HS-5 (cell line): ENCODE data around the gene RGS4.

Experiments used
- DNase-seq: peaks from one replicate; pipeline ENCODE4 v3.0.0-alpha.2; 2012; ENCODE audit warnings: low read depth

Gene RGS4

DNA sequence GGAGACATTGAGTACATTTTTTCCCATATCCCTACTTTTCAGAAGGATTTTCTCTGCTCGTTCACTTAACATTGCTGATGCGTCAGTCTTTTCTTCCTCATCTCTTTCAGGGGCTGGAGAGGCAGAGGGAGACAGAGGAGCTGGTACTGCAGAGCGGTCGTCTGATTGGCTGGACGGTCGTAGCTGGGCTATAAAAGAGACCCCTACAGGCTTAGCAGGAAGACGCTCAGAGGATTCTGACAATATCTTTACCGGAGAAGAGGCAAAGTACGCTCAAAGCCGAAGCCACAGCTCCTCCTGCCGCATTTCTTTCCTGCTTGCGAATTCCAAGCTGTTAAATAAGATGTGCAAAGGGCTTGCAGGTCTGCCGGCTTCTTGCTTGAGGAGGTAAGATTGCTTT lies at the start of gene RGS4:
Gene RGS4 (plus strand): TSS at position 220 of the 400 bp plus-strand sequence. CDS start 124 bp downstream, at position 344.
- peak; percentile 60 for DNase-seq

DNA sequence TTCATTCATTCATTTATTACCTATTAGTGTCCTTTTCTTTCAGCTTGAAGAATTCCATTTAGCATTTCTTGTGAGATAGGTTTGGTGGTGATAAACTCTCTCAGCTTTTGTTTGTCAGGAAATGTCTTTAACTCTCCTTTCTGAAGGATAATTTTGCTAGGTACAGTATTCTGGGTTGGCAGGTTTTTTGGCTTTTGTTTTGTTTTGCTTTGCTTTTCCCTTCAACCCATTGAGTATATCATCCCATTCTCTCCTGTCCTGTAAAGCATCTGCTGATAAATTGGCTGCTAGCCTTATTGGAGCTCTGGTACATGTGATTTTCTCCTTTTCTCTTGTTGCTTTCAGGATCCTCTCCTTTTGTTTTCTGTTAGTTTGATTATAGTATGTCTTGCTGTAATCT lies 47.0 kb upstream of the RGS4 start:
- no peak for DNase-seq

DNA sequence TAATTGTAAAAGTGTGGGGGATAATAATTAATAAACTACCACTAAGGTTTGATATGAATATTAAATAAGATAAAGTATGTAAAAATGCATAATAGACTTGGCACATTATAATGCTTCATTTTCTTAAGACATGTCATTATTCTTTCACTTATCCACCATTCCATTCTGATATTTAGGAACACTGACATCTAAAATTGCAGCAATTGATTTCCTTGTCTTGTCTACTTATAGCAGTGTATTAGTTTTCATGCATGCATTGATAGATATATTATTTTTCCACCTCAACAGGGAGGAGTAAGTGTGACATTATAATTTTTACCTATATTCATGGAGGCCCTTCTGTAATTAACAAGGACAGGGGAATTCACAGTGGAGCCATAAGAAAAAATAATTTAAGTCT lies 41.6 kb upstream of the RGS4 start:
- DNase-seq = no peak

DNA sequence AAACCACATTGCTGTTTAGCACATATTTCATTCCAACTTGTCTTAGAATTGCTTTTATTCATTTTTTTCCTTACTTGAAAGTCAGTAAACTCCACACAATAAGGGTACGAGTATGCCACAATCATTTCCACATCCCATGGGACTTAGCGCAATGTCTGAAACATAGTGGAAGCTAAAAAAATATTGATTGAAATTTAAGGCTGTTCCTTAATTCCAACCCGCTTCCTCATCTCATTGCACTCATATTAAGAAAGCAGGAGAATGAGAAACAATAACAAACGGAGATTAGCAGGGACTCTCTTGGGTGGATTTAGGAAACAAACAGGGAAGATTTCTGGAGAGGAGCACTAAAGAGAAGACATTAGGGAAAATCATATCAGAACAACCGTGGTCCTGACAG lies 39.3 kb upstream of the RGS4 start:
- DNase-seq = no peak

DNA sequence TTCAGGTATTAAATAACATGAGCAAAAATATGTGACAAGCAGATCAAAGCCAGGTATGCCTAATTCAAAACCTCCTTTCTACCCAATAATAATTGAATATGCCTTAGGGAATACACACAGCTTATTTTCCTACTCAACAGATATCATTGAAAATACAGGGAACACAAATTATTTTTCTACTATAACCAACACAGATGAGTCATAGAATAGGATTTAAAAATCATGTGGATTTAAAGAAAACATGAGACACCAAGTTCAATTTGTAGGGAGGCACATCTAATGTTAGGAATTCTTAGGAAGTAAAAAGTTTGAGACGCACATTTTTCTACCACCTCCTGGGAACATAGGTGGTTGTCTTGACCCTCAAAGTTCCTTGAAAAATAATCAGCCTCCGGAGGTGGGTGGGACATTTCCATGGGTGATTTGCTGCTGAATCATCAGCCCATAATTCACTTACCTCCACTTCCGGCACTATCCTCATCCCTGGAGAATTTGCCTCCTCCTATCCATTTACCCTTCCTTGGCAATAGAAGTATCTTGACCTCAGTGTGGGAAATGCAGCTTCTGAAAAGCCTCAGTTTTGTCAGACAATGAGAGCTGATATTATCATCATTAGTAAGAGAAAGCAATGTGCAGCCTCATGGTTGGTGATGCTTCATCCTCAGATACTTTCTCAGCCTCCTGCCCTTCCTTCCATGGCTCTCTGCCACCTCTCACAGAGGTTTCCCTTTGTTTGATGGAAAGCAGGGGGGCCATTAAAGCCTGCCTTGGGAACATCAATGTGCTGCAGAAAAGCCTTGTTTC lies 33.5 kb upstream of the RGS4 start:
- peak; percentile 93 for DNase-seq

DNA sequence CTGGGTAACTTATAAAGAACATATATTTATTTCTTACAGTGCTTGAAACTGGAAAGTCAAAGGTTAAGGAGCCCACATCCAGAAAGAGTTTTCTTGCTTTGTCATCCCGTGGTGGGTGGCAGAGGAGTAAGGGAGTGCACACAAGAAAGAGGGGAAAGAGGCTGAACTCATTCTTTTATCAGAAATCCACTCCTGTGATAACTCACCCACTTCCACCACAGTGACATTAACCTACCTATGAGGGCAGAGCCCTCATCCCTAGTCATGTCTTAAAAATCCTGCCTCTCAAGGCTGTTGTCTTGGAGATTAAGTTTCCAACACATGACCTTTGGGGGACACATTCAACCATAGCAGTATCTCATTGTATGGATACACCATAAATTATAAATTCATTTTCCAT lies 32.5 kb upstream of the RGS4 start:
- DNase-seq = no peak

DNA sequence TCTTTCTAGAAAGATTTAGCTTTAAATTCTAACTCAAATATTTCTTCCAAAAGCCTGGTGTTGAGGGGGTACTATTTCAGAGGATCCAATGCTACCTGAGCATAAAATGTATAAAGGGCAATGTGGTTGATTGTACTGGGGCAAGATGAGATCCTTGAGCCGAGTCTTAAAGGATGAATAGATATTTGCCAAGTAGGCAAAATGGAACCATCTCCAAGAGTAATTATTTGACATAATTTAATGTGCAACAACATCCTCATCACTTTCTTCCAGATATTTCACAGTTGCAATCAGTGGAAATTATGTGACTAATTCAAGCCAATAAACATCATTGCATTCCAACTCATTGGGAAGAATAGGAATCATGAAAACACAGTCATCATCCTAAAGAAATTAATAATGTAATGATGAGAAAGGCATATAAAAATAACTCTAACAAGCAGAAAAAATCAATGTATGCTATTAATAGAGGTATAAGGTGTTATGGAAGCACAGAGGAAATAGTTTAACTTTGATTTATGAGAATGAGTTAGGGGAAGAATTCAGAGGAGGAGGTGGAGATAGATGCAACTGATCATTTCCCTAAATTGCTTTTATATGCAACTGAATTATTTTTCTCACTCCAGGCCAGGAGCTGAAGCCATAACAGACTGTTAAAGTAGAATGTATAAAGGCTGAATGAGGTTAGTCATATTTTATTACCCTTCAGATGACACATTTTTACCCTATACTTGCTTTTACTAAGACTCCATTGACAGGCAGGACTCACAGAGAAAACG lies 30.0 kb upstream of the RGS4 start:
- DNase-seq = no peak

DNA sequence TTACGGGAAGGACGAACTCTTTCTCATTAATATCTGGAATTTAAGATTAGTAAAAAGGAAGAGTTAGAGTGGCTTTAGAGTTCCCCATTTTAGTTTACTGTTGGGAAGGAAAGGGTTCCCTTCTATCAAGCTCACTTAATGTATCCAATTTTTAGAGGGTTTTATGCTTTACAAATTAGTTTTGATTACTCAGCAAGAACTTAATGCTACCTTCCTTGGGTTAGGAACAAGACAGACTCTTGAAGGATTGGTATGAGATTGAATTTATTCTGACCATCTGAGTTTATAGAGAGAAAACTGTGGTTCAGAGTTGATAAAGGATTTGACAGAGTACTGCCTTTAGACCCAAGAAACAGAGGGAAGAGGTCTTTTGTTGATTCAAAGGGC lies 29.5 kb upstream of the RGS4 start:
- DNase-seq = no peak

DNA sequence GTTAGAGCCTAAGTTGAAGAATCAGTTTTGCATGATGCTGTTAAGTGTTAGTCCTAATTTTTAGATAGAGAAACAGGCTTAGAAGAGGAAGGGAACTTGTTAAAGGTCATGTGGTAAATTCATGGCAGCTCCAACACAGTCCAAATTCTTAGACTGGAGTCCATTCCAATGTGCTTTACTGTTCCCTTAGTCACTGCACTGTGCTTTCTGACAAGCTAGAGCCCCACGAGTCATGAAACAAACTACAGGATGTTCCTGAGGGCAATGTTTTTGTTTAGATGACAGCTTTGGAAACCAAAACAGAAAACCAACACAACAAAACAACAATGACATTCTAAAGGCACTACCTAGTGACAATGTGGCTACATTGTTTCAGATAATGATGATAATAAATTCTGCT lies 23.1 kb upstream of the RGS4 start:
- no peak for DNase-seq

DNA sequence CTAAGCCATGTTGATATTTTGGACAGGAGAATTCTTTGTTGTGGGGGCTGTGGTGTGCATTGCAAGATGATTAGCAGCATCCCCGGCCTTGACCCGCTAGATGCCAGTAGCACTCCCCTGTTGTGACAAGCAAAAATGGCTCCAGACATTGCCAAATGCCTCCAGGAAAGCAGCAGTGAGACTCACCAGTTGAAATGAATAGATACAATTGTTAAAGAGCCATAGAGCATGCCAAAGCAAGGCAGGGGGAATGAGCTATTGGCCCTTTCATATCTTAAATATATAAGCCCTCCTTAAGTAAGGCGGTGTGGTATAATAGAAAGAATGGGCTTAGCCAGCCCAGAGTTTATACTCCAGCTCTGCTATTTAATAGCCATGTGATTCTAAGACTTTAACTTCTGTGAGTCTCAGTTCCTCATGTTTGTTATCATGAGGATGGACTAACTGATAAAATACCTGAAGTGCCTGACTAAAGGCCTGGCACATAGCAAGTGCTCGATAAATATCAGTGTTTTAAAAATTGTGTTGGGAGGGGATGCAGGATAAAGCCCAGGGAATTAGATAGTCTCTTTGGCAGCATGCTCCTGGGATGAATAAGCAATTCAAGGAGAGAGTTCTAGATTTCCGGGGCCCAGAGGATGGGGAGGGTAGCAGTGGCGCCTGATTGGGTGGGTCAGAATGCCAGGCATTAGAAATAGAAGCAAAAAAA lies 21.1 kb upstream of the RGS4 start:
- DNase-seq = no peak

DNA sequence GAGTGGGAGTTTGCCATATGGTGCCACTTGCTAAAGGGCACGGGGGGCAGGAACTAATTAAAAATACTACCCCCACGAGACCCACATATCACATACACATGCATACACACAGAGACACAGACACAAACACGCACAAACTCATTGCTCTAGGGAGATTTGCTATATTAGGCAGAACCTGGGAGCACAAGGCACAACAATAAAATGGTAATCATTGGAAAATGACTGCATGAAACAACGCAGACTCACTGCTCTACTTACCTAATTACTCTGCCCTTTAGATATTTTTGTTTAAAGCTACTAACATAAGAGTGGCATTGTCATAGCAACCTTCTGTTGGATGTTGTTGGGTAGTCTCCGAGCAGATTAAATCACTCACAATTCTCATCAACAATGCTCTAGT lies 20.3 kb upstream of the RGS4 start:
- DNase-seq = no peak

DNA sequence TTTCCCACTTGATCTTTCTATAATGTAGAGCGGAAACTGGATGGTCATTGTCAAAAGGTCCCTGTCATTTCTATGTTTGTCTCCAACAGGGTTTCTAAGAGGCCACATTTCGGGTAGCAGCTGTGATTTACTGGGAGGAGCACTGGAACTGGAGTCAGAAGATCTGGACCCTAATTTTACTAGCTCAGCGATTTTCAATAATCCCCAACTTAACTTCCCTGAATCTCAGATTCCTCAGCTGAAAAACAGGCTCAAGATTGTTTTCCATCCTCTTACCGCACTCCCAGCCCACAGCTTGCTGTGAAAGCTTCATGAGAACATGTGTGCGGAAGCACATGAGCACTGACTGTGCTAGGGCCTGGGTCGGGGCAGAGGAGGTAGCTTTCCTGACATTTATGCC lies 19.9 kb upstream of the RGS4 start:
- no peak for DNase-seq

DNA sequence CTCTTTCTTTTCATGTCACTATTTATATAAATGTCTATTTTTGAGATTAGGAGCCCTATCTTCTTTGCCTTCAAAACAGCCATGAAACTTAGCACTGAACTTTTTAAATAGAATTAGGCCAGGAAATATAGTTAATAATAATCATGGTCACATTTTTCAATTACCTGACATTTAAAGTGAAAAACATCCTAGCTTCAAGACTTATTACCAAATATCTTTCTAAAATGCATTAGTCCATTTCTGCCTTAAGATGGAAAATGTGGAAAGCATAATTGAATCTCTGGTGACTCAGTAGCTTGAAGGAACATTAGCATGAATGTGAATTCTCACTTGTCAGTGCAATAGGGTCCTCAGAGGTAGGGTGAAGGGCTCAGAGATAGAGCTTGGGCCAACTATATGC lies 18.7 kb upstream of the RGS4 start:
- DNase-seq = no peak

DNA sequence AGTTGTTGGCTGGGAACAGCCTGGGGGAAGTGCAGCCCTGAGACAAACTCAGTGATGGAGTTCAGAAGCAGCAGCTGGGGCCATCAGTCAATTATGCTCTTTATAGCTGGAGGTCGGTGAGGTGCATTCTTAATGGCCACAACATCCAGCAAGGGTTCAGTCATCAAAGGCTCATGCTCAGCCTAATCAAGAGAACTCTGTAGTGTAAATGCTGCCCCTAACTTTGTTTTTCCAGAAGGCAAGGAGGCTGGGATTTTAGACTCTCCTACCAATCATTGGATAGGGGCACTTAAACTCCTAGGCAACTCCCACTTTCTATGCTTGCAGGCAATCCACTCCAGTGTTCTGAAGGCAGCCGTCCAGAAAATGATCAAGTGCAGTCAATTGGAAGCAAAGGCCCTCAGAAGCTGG lies 15.0 kb upstream of the RGS4 start:
- no peak for DNase-seq

DNA sequence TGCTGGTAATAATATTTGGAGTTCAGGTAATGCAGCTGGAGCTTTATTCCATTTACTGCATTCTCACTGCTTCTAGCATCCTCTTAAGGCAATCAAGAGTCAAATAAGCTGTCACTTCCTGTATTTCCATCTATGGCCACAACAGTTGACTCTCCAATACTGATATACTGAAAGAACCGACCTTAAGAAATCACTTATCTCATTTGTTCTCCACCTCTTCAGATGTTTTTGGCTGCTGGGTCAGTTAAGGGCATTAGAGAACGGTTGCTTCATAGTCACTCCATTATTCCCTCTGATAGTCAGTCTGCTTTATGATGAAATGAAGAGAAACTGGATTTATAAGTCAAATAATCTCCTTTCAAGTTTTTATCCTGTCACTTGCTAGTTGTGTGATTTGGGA lies 14.2 kb upstream of the RGS4 start:
- no peak for DNase-seq

DNA sequence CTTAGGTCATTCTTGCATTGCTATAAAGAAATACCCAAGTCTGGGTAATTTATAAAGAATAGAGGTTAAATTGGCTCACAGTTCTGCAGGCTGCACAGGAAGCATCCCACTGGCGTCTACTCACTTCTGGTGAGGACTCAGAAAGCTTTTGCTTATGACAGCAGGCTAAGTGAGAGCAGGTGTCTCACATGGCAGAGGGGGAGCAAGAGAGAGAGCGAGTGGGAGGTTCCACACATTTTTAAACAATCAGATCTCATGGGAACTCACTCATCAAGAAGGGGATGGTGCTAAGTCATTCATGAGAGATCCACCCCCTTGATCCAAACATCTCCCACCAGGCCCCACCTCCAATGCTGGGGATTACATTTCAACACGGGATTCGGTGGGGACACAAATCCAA lies 13.6 kb upstream of the RGS4 start:
- no peak for DNase-seq

DNA sequence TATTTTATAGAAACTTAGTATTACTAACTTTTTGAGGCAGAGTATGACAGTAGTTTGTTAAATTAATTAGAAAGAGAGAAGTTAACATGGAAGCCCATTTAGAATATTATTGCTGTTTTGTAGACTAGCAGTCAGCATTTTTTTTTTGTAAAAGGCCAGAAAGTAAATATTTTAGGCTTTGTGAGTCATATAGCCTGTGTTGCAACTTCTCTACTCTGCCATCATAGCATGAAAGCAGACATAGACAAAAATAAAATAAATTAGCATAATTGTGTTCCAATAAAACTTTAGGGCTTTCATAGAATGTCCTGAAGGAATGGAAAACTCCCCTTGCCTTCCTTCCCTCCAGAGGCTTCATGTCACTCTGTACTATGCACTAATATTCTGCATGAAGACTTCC lies 12.3 kb upstream of the RGS4 start:
- DNase-seq = no peak

DNA sequence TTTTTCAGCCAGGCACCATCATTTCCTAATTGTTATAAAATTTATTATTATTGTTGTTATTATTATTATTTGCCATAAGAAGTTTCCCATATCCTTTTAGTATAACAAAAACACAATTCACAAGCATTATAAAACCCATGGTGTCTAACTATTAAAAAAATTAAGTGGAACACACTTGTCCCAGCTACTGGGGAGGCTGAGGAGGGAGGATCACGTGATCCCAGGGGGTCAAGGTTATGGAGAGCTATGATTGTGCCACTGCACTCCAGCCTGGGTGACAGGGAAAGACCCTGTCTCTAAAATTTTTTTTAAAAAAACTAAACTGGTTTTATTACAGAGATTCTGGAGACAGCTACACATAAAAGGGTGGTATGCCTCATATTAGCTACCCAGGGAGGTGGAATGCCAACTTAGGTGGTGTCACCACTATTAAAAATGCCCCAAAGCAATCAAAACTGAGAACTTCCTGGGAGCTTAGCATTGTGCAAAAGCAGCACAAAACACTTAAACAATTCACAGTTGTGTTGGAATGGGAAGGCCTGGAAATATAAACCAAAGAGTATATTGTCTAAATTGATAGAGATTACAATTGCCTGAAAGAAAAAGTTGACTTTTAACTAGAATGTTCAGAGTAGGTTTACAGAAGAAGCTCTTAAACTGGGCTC lies 8.7 kb upstream of the RGS4 start:
- no peak for DNase-seq

DNA sequence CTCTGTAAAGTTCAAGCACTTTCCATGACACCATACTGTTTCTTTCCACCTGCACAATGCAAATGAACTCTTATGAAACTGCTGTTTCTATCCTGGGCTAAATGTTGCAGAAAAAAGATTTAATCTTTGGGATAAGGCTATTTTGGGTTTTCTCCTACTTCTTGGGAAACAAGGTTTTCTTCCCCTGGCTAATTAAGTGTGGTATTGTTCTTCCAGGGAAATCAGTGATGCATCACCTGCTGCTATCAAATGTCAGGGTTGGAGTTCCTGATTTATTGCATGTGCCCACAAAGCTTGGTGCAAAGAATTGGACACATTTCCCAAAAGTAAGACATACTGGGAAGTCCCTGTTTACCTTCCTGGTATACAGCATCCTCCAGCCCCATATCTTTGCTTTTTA lies 6.0 kb upstream of the RGS4 start:
- no peak for DNase-seq

DNA sequence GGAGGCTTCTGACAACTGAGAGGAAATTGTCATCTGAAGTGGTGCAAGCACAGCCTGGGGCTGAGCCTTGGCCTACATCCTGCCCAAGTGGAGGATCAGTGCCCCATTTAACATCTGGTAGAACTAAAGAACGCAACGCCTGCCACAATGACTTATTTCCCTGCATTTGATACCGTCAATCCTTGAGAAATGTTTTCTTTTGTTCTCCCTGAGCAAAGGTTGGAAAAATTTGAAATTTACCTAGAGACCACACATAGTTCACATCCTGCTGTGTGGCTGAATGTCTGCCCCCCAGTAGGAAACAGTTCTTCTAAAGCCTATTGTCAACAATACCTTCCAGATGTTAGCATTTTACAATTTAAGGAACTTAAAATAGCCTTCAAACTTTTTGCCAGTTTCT lies 5.6 kb upstream of the RGS4 start:
- no peak for DNase-seq

DNA sequence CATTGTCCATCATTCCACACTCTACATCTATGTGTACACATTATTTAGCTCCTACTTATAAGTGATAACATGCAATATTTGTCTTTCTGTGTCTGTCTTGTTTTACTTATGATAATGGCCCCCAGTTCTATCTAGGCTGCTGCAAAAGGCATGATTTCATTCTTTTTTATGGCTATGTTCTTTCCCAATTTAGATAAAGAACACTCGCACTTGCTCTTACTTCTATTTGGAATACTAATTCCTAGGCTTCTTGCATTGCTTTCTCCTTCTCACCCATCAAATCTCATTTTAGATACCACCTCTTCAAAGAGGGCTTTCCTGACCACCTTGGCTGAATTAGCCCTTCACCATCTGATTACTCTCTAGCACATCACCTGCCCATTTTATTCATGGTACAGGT lies 3.0 kb upstream of the RGS4 start:
- no peak for DNase-seq

DNA sequence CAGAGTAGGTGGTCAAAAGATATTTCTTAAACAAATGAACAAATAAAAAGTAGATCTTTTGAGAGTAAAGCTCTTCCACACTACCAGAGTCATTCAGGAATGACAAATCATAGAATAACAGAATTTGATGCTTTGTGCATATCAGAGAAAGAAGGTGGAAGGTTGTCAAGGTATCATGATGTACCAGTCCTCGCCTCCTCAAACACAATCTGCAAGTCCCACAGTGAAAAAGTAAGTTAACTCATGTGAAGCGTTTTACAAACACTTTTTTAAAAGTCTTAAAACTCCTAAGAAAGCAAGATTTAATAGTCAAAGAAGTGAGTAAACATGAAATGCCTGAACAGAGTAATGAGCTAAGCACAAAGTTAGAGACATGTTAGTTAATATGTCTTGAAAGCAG lies 2.5 kb upstream of the RGS4 start:
- DNase-seq = no peak

DNA sequence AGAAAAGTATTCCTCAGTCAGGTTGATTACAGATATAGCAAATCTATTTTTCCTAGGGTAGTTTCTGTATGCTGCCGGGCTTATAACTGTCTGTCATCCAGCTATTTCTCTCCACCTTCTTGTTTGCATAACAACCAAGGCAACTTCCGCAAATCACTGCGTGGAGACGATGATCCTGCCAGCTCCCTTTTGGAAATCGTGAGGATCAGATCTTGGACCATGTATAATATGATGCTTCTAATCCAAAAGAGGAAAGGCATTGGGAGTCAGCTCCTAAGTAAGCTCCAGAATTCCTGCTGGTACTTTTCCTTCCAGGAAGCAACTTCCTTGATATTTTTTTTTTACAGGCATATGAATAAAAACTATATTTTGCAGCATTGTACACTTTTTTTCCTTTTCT lies 445 bp upstream of the RGS4 start:
- DNase-seq = no peak
